IMR-90 (cell line): ENCODE results near the gene FBXO28. TPM values are rescaled to one million over a fixed set of nuclear protein-coding genes. Genes with fewer than 3 reads are reported as not detected.
A peak's percentile ranks its signal among the peaks of the same experiment; 100 is the strongest.

Experiments
- ATAC-seq: fragments of 200-7000 bp; cut with Tn5 transposase; 2 replicates; pipeline ENCODE4 v1.9.1; 2020; ENCODE audit warnings: low read depth, mild to moderate bottlenecking, moderate library complexity
- BruUV-seq: library from RNA; stranded (reverse); fragments of 400-500 nt; replicated peaks from 2 replicates; lab custom pipeline; 2021; lab: Mats Ljungman, UMichigan
- CTCF ChIA-PET: fragments of 300-600 bp; formaldehyde crosslinking; extraction: SDS; loops from one replicate; lab custom pipeline; 2021; ENCODE audit warnings: antibody characterized with exemption; lab: Yijun Ruan, JAX
- POLR2A ChIA-PET: fragments of 300-600 bp; sonication (Branson Sonifier 250); formaldehyde crosslinking; loops from one replicate; lab custom pipeline; 2022; ENCODE audit warnings: antibody characterized with exemption; ENCODE audit not compliant: unreplicated experiment; lab: Charles Lee
- DNase-seq: peaks from one replicate; pipeline ENCODE4 v3.0.0; 2013
- H2AFZ ChIP-seq: replicated peaks from 2 replicates; pipeline ENCODE3; 2013; ENCODE audit warnings: low read length, mild to moderate bottlenecking; ENCODE audit not compliant: poor library complexity
- H2AK5ac ChIP-seq: 2 replicates; pipeline ENCODE4 v1.6.1; 2013; ENCODE audit warnings: low read depth, low read length, inconsistent platforms
- H2AK9ac ChIP-seq: replicated peaks from 2 replicates; pipeline ENCODE3; 2013; ENCODE audit warnings: mild to moderate bottlenecking, low read depth, low read length, moderate library complexity; ENCODE audit not compliant: poor library complexity
- H2BK120ac ChIP-seq: 2 replicates; pipeline ENCODE4 v1.6.1; 2013; ENCODE audit warnings: low read depth, low read length, inconsistent platforms
- H2BK15ac ChIP-seq: 3 replicates; pipeline ENCODE4 v1.6.1; 2013; ENCODE audit warnings: low read depth, low read length, inconsistent platforms
- H2BK20ac ChIP-seq: 2 replicates; pipeline ENCODE4 v1.6.1; 2013; ENCODE audit warnings: low read depth, mild to moderate bottlenecking, inconsistent platforms, low read length, moderate library complexity
- H2BK5ac ChIP-seq: 2 replicates; pipeline ENCODE4 v1.6.1; 2013; ENCODE audit warnings: mild to moderate bottlenecking, low read depth, low read length, inconsistent platforms; ENCODE audit not compliant: poor library complexity, severe bottlenecking
- H3K14ac ChIP-seq: replicated peaks from 2 replicates; pipeline ENCODE4 v1.6.1; 2013; ENCODE audit warnings: low read depth, low read length, inconsistent platforms
- H3K18ac ChIP-seq: 2 replicates; pipeline ENCODE4 v1.6.1; 2013; ENCODE audit warnings: low read depth, low read length, control low read depth
- H3K23ac ChIP-seq: 2 replicates; pipeline ENCODE4 v1.6.1; 2013; ENCODE audit warnings: low read depth, low read length, inconsistent platforms
- H3K27ac ChIP-seq: 2 replicates; pipeline ENCODE4 v1.5.1; 2013; ENCODE audit warnings: mild to moderate bottlenecking, control low read depth, low read length; ENCODE audit not compliant: insufficient read depth
- H3K27me3 ChIP-seq: 2 replicates; pipeline ENCODE4 v1.6.1; 2013; ENCODE audit warnings: low read length; ENCODE audit not compliant: control insufficient read depth, insufficient read depth
- H3K36me3 ChIP-seq: 2 replicates; pipeline ENCODE4 v1.6.1; 2013; ENCODE audit warnings: low read length, mixed read lengths; ENCODE audit not compliant: control insufficient read depth, insufficient read depth
- H3K4ac ChIP-seq: 2 replicates; pipeline ENCODE4 v1.6.1; 2013; ENCODE audit warnings: low read depth, low read length, inconsistent platforms
- H3K4me1 ChIP-seq: 2 replicates; pipeline ENCODE4 v1.6.1; 2013; ENCODE audit warnings: low read length, mixed read lengths; ENCODE audit not compliant: control insufficient read depth, insufficient read depth
- H3K4me2 ChIP-seq: 2 replicates; pipeline ENCODE4 v1.6.1; 2013; ENCODE audit warnings: low read depth, mild to moderate bottlenecking, control low read depth, low read length, moderate library complexity
- H3K4me3 ChIP-seq: 2 replicates; pipeline ENCODE4 v1.5.1; 2013; ENCODE audit warnings: low read depth, mild to moderate bottlenecking, control low read depth, low read length, moderate library complexity; ENCODE audit not compliant: insufficient read depth
- H3K56ac ChIP-seq: 2 replicates; pipeline ENCODE4 v1.6.1; 2013; ENCODE audit warnings: low read length, inconsistent platforms; ENCODE audit not compliant: insufficient read depth; ENCODE audit errors: extremely low read depth
- H3K79me1 ChIP-seq, 2 experiments: 2 replicates each; pipeline ENCODE4 v1.6.1; 2013; ENCODE audit warnings: low read length in 2 of 2, inconsistent platforms in 1 of 2, low read depth in 1 of 2
- H3K9ac ChIP-seq: 2 replicates; pipeline ENCODE4 v1.6.1; 2013; ENCODE audit warnings: low read depth, low read length, control low read depth
- H3K9me1 ChIP-seq: 2 replicates; pipeline ENCODE4 v1.6.1; 2013; ENCODE audit warnings: low read length, inconsistent platforms; ENCODE audit not compliant: insufficient read depth
- H3K9me3 ChIP-seq: 2 replicates; pipeline ENCODE4 v1.6.1; 2013; ENCODE audit warnings: low read length; ENCODE audit not compliant: control insufficient read depth, insufficient read depth
- H4K20me1 ChIP-seq: 2 replicates; pipeline ENCODE4 v1.6.1; 2013; ENCODE audit warnings: low read length, inconsistent platforms; ENCODE audit not compliant: insufficient read depth
- H4K5ac ChIP-seq: 2 replicates; pipeline ENCODE4 v1.6.1; 2013; ENCODE audit warnings: mild to moderate bottlenecking, low read depth, low read length, control low read depth
- H4K8ac ChIP-seq, 2 experiments: 2 replicates each; pipeline ENCODE4 v1.6.1; 2013; ENCODE audit warnings: low read depth in 2 of 2, low read length in 2 of 2, control low read depth in 1 of 2, inconsistent platforms in 1 of 2
- H4K91ac ChIP-seq: 2 replicates; pipeline ENCODE4 v1.6.1; 2013; ENCODE audit warnings: low read depth, low read length, inconsistent platforms; ENCODE audit not compliant: insufficient read depth
- CEBPB ChIP-seq: IDR thresholded peaks from 2 replicates; pipeline ENCODE4 v1.6.1; 2012; ENCODE audit warnings: low read depth, low read length, improper control_type of control experiment
- CHD1 ChIP-seq: IDR thresholded peaks from 2 replicates; pipeline ENCODE4 v1.6.1; 2012; ENCODE audit warnings: low read depth, low read length, improper control_type of control experiment
- FOS ChIP-seq: fragments of 150-350 bp; IDR thresholded peaks from 2 replicates; pipeline ENCODE4 v1.6.1; 2016; ENCODE audit warnings: low read depth, low read length
- MAFK ChIP-seq: IDR thresholded peaks from 2 replicates; pipeline ENCODE4 v1.6.1; 2012; ENCODE audit warnings: low read depth, low read length, improper control_type of control experiment
- MAZ ChIP-seq: IDR thresholded peaks from 2 replicates; pipeline ENCODE4 v1.6.1; 2012; ENCODE audit warnings: low read depth, mild to moderate bottlenecking, low read length, improper control_type of control experiment, moderate library complexity, borderline replicate concordance
- NFE2L2 ChIP-seq: fragments of 150-350 bp; IDR thresholded peaks from 2 replicates; pipeline ENCODE4 v1.6.1; 2016; ENCODE audit warnings: low read depth, mild to moderate bottlenecking, low read length
- RAD21 ChIP-seq: IDR thresholded peaks from 2 replicates; pipeline ENCODE4 v1.6.1; 2012; ENCODE audit warnings: low read length, improper control_type of control experiment
- RCOR1 ChIP-seq: IDR thresholded peaks from 2 replicates; pipeline ENCODE4 v1.6.1; 2012; ENCODE audit warnings: mild to moderate bottlenecking, low read length, improper control_type of control experiment; ENCODE audit not compliant: insufficient replicate concordance
- RFX5 ChIP-seq: IDR thresholded peaks from 2 replicates; pipeline ENCODE4 v1.8.0; 2012; ENCODE audit warnings: low read depth, mild to moderate bottlenecking, low read length, moderate library complexity
- WGBS, 2 experiments: methylation state at CpG; one replicate each; pipeline versions ENCODE4 v1.1.5 to v1.1.7; 2013; ENCODE audit warnings: missing lambda C conversion rate in 2 of 2; ENCODE audit not compliant: insufficient read length in 1 of 2; ENCODE audit errors: extremely low coverage in 2 of 2; 5-methylcytosine and 5-hydroxymethylcytosine counted together
- dilution Hi-C: fragments of 300-500 bp; cut with HindIII; formaldehyde crosslinking; loops from one replicate; pipeline ENCODE4 v1.14.3; 2018; ENCODE audit warnings: low sequenced_read_pairs; ENCODE audit not compliant: unreplicated experiment
- in situ Hi-C: fragments of 300-500 bp; cut with MboI; formaldehyde crosslinking; loops from 3 replicates; pipeline ENCODE4 v1.14.3; 2019; ENCODE audit warnings: low sequenced_read_pairs, inconsistent platforms, mixed read lengths
- intact Hi-C: fragments of 100-400 bp; cut with micrococcal nuclease; formaldehyde crosslinking; loops from 2 replicates; pipeline ENCODE4 v1.10.0; 2022
- polyA plus RNA-seq, 3 experiments: library from polyadenylated mRNA; depleted of rRNA; stranded (reverse); fragments of >200 nt; gene quantifications; 2 replicates each; pipeline ENCODE4 v1.2.3, GENCODE V29; 2012; ENCODE audit warnings: low replicate concordance in 1 of 3
- total RNA-seq: library from RNA; depleted of rRNA; stranded (reverse); fragments of >200 nt; gene quantifications from 2 replicates; pipeline ENCODE4 v1.2.3, GENCODE V29; 2012

FBXO28 gene
- total and polyA plus RNA-seq, 2 of the 4 experiments (the other 2 are of a cell fraction): 11.6 to 22.6 TPM

DNA sequence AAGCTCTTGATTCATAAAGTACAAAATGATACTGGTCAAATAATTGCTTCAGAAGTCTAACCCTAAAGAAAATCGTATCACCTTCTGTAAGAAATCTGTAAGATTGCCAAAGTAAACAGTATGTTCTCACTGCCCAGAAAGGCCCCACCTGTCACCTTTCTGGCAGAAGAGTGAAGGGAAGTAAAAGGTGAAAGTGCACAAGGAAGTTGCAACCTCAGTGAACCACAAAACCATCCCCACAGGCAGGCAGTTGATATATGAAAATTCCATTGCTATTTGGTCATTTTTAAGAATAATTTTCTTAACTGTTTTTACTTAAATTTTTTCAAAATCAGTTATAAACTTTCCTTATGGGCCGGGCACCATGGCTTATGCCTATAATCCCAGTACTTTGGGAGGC is 48.5 kb upstream of the FBXO28 start:
- CTCF ChIA-PET: no interaction called here

More for the DNA sequence above, 48.5 kb upstream of the FBXO28 start:
- Histone ChIP-seq H2AFZ (no peak overlapping the region), H2BK120ac (peak overlapping the region; percentile 14; the same call in 1 of the 2 replicates), H2BK5ac (no peak overlapping the region), H3K23ac (no peak overlapping the region), H2AK5ac (no peak overlapping the region), H3K36me3 (no peaks in the 10 kb centered on the region), H3K4ac (peak overlapping the region; percentile 36; the same call in 1 of the 2 replicates), H4K5ac (no peak overlapping the region), H4K20me1 (no peaks in the 10 kb centered on the region), H3K27me3 (no peaks in the 10 kb centered on the region), H3K27ac (no peak overlapping the region), H3K9ac (no peak overlapping the region), H2BK20ac (no peak overlapping the region; the same call in 1 of the 2 replicates), H3K14ac (no peak overlapping the region; the same call in 1 of the 2 replicates), H3K18ac (no peak overlapping the region), H3K4me1 (peaks cover 4% of the 10 kb centered on the region), H3K56ac (no peak overlapping the region), H4K91ac (peak overlapping the region; percentile 49; the same call in 1 of the 2 replicates), H2BK15ac (no peak overlapping the region), H3K4me2 (no peak overlapping the region), H3K4me3 (no peak overlapping the region), H3K9me3 (no peaks in the 10 kb centered on the region), H4K8ac (no peak overlapping the region), H3K9me1 (no peaks in the 10 kb centered on the region), H3K79me1 (no peaks in the 10 kb centered on the region), H2AK9ac (no peak overlapping the region)
- in situ Hi-C loops: no loop called here
- dilution Hi-C loops: no loop called here
- no CpG with 5 or more reads among the region's 2 CpGs for whole genome bisulfite sequencing, 2 experiments
- BruUV-seq: no TSS peak
- intact Hi-C loops: no loop called here
- ATAC-seq (peak; percentile 61), DNase-seq (peak; percentile 79)
- TF ChIP-seq RCOR1 (peak; percentile 46), RFX5 (no peak), CEBPB (peak; percentile 50; the same call in 1 of the 2 replicates), FOS (no peak), MAFK (no peak), CHD1 (no peak), MAZ (no peak), NFE2L2 (no peak), RAD21 (no peak)
- POLR2A ChIA-PET: no interaction called here
